ENCODE measurements around the gene AGAP1.

The AGAP1 gene

GRCh38 chr2:235493775-235494715 lies at the start of gene AGAP1:
AGAP1 (plus strand) TSS chr2:235494043.
- peak; percentile 56 to 96 for DNase-seq

GRCh38 chr2:235444101-235444597 lies 49.7 kb upstream of the AGAP1 start:
- no peak for DNase-seq

GRCh38 chr2:235445116-235445515 lies 48.7 kb upstream of the AGAP1 start:
- DNase-seq: no peak

GRCh38 chr2:235446082-235446481 lies 47.8 kb upstream of the AGAP1 start:
- DNase-seq: no peak

GRCh38 chr2:235447210-235447609 lies 46.6 kb upstream of the AGAP1 start:
- DNase-seq: no peak

GRCh38 chr2:235449568-235449967 lies 44.3 kb upstream of the AGAP1 start:
- DNase-seq: no peak

GRCh38 chr2:235453605-235454151 lies 40.2 kb upstream of the AGAP1 start:
- DNase-seq: no peak

- no peak for DNase-seq
These were observed 35.0 kb upstream of the AGAP1 start for GRCh38 chr2:235458839-235459273.

GRCh38 chr2:235460548-235461047 lies 33.2 kb upstream of the AGAP1 start:
- no peak for DNase-seq

- no peak for DNase-seq
These were observed 32.0 kb upstream of the AGAP1 start for GRCh38 chr2:235461763-235462414.

GRCh38 chr2:235462415-235462790 lies 31.4 kb upstream of the AGAP1 start:
- no peak for DNase-seq

- no peak for DNase-seq
These were observed 29.9 kb upstream of the AGAP1 start for GRCh38 chr2:235463893-235464292.

GRCh38 chr2:235467588-235467987 lies 26.3 kb upstream of the AGAP1 start:
- no peak for DNase-seq

- DNase-seq: peak; percentile 73 to 75
These were observed 24.7 kb upstream of the AGAP1 start for GRCh38 chr2:235468978-235469655.

- DNase-seq: no peak
These were observed 22.6 kb upstream of the AGAP1 start for GRCh38 chr2:235471186-235471747.

- no peak for DNase-seq
These were observed 21.4 kb upstream of the AGAP1 start for GRCh38 chr2:235472443-235472842.

- no peak for DNase-seq
These were observed 15.2 kb upstream of the AGAP1 start for GRCh38 chr2:235478609-235479008.

GRCh38 chr2:235479604-235480003 lies 14.2 kb upstream of the AGAP1 start:
- no peak for DNase-seq

- DNase-seq: no peak
These were observed 13.2 kb upstream of the AGAP1 start for GRCh38 chr2:235480614-235481013.

GRCh38 chr2:235483313-235483712 lies 10.5 kb upstream of the AGAP1 start:
- DNase-seq: no peak

- DNase-seq: no peak
These were observed 8.5 kb upstream of the AGAP1 start for GRCh38 chr2:235485362-235485761.

GRCh38 chr2:235486729-235487128 lies 7.1 kb upstream of the AGAP1 start:
- no peak for DNase-seq

- no peak for DNase-seq
These were observed 3.9 kb upstream of the AGAP1 start for GRCh38 chr2:235489897-235490296.
